ENCODE data around the gene ROBO2.

The ROBO2 gene

DNA sequence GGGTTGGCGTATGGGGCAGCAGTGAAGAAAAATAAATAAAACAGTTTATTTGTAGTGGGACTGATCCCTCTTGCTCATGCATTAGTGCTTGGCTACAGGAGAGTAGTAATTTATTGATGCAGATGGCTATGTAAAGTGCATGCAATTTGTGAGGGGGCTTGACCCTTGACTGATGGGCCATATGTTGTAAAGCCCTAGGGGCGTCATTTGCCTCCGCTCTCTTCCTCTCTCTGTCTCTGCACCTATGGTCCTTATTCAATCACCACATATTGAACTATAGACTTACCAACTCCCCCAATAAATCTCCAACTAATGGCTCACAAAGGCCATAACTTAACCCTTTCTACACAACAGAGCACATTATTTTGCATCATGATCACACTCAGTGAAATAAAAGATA is 227.7 kb downstream of the ROBO2 start:
- DNase-seq: no peak

DNA sequence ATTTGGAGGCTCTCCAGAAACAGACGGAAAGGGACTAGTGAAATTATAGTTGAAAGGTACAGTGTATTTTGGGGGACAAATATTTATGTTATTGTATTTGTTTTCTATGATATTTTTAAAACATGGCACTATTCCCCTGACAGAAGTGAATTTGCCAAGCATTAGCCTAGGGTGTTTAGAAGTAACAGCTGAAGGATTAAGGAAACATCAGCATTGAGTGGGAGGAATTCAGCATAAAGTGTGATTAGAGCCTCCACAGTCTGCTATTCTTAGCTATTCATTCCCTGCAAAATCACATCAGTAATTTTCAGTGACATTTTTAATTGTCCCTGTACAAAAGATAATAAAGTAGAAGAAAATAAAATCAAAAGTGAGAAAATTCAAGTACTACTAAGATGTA is 231.4 kb downstream of the ROBO2 start:
- DNase-seq: no peak

- no peak for DNase-seq
Observed at GRCh38 chr3:77271711-77272110, 231.8 kb downstream of the ROBO2 start.

- no peak for DNase-seq
Observed at GRCh38 chr3:77279276-77279675, 239.4 kb downstream of the ROBO2 start.

- DNase-seq: no peak
Observed at GRCh38 chr3:77281721-77282120, 241.8 kb downstream of the ROBO2 start.

GRCh38 chr3:77283108-77283507 is 243.2 kb downstream of the ROBO2 start:
- DNase-seq: no peak

GRCh38 chr3:77288348-77288747 is 248.4 kb downstream of the ROBO2 start:
- DNase-seq: no peak

DNA sequence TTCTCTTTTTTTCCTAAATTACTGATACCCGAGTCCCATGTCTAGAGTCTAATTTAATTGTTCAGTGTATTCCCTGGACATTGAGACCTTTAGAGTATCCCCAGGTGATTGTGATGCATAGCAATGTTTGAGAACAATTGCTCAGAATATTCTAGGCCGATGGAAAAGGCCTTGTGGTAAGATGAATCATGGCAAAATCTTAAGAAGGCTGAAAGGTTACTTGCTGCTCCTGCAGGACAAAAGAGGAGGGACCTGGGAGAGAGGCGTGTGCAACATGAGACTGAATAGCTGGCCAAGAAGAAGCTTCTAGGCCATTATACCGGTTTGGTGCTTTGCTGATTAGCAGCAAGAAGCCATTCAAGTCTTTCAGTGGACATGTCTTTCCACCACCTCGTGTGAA is 256.6 kb downstream of the ROBO2 start:
- no peak for DNase-seq

DNA sequence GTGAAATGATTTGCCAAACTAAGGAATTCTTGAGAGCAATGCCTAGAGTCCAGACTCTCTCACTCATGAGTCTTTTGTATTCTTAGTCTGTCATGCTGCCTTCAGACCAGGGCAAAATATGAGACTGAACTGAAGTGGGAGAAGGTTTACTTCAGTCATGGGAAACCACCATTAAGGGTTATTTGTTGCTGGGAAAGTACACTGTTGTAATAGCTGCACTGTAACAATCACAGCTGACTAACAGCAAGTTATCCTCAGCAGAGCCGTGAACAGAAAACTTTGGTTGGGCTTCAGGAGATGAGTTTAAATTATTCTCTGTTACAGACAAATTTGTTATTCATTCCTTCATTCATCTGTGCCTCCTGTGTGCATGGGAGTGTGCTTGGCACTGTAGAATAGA is 258.5 kb downstream of the ROBO2 start:
- DNase-seq: no peak

- DNase-seq: no peak
Observed at GRCh38 chr3:77303955-77304699, 264.2 kb downstream of the ROBO2 start.

DNA sequence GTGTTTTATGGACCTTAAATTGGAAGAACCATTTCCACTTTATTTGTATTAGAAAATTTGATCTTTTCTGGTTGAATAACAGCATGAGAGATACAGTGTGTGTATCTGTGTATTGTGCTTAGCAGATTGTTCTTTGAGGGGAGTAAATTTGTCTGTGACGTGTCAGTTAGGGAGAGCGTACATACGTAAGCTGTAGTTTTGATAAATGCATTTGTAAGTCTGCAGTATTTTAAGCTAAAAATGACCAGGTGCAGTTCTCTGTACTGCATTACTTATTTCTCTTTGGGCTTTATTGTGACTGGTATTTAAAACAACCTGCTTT is 264.8 kb downstream of the ROBO2 start:
- DNase-seq: no peak

DNA sequence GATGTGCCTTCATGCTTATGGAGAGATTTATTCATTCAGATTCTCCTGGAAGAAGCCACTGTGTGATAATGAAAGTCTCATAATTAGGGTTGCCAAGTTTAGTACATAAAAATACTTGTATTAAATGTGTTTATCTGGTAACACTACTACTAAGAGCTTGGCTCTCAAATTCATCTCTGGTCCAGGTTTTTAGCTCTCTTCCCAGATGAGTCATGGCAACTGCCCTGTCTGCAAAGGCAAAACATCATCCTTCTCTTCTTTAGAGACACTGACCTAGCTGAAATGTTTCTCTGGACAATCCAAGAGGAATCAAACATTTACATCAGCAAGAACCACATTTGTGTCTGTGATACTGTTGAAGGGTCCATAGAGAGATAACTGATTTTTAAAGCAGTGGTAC is 269.6 kb downstream of the ROBO2 start:
- no peak for DNase-seq

DNA sequence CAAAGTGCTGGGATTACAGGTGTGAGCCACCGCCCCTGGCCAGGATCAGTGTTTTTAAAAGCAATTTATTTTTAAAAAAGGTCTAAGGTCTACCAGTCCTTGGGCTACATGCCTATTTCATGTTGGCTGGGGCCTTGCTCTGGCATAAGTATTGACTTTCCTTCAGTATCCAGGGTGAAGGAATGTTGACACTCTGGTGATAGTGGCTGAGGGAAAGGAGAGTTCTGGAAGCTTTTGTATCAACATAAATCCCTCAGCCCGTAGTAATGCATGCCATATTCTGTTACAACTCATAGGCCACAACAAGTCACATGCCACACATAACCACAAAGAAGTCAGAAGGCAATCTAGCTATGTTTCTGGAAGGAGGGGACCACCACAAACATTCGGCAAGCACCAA is 273.9 kb downstream of the ROBO2 start:
- no peak for DNase-seq

DNA sequence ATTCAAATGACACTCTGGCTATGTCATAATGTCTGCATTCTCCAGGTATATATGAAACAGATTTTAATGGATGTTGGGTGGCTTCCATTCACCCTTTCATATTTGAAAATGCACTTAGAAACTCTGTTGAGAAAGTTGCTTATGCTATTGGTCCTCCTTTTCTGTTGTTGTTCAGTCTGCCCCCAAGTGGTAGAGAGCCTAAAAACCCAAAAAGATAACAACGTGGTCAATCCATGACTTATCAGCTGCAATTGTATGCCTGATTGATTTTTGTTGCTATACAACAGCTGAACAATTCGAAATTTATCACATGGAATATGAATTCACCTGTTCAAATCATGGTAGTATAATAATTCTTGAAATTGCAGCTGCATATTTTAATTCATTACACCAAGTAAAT is 279.8 kb downstream of the ROBO2 start:
- no peak for DNase-seq

- no peak for DNase-seq
Observed at GRCh38 chr3:77320514-77320913, 280.6 kb downstream of the ROBO2 start.

GRCh38 chr3:77321646-77322045 is 281.7 kb downstream of the ROBO2 start:
- DNase-seq: no peak

DNA sequence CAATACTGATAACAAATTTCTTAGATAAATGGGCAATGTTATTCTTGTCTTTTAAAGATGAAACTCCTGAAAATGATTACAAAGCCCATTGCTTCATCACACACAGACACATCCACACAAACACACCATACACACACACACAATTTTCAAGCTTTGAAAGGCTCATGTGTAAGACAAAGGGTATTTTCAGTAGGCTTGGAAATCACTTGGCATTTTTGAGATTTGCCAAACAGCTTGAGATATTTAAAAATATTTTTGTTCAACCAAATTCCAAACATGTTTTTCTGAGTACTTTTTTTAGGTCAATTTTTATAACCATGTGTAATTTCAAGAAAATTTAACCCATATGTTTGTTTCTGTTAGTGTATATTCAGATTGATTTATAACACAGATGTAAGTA is 283.7 kb downstream of the ROBO2 start:
- no peak for DNase-seq

GRCh38 chr3:77324105-77324504 is 284.2 kb downstream of the ROBO2 start:
- no peak for DNase-seq

DNA sequence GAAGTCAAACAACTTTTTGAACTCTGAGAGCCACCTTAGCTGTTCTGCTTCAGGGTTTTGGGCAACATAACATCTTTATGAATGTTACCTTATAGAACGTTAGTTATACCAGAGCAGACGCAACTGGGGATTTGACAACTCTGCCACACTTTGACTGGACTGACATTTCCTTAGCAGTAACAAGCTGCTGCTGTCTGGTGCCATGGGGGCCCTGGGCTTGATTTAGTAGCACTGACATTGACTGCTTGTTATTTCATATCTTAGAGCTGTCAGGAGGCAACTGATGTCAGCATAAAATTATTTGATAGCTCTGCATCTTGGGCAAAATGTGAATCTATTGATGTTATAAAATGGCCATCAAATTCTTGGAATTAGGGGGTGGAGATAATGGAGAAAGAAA is 285.4 kb downstream of the ROBO2 start:
- no peak for DNase-seq

DNA sequence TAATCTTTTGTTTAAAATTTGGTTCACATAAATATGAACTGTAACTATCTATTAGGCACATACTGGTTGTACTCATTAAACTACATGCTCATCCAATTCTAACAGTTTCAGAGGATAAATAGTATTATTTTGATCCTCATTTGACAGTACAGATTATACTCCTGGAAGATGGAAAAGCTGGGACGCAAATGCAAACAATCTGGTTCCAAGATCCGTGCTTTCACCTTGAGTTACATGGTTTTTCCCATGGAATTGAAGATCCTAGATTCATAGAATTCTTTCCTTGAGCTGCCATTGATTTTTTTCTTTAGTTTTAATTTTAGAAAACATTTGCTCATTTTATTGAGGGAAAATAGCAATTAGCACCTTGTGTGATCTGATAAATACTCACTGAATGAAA is 285.8 kb downstream of the ROBO2 start:
- DNase-seq: no peak

DNA sequence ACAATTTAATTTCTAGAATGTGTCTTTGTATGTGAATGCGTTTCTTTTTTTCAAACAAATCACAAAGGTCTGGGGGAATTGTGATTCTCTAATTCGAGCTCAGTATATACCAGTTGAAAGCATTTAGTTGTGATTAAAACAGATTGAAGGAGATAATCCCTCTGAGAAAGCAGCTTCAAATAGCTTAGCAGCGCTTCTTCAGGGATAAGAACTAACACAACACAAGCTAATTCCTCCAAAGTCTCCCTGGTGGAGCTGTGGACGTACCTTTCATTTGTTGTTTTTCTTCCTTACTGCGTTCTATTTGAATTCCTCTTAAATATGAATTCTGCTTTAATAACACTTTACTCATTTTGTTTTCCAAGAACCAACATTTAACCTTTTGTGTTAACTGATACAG is 286.7 kb downstream of the ROBO2 start:
- DNase-seq: no peak

- DNase-seq: no peak
Observed at GRCh38 chr3:77328690-77329089, 288.8 kb downstream of the ROBO2 start.

GRCh38 chr3:77329116-77329515 is 289.2 kb downstream of the ROBO2 start:
- DNase-seq: no peak

- DNase-seq: no peak
Observed at GRCh38 chr3:77338195-77338594, 298.3 kb downstream of the ROBO2 start.

- DNase-seq: no peak
Observed at GRCh38 chr3:77342027-77342426, 302.1 kb downstream of the ROBO2 start.

- DNase-seq: no peak
Observed at GRCh38 chr3:77342688-77343087, 302.8 kb downstream of the ROBO2 start.
